ENCODE data around the gene KCNH1.

DNA sequence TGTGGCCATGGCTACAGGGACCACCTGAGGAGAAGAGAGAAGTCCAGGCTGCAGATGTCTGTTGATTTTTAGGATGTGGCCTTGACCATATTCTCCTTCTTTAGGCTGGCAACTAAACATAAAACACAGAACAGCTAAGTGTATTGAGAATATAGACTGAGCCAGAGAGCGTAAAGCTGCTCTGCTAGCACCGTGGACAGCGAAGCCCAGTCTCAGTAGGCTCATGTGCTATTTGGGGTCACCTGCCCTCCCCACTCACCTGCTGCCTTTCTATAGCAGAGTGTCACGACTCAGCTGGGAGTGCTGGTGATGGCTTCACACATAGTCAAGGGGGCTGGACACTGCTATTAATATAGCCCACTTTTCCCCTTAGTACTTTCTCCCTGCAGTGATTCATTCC lies 278.5 kb downstream of the KCNH1 start:
- TF ChIP-seq, protein P1, sequence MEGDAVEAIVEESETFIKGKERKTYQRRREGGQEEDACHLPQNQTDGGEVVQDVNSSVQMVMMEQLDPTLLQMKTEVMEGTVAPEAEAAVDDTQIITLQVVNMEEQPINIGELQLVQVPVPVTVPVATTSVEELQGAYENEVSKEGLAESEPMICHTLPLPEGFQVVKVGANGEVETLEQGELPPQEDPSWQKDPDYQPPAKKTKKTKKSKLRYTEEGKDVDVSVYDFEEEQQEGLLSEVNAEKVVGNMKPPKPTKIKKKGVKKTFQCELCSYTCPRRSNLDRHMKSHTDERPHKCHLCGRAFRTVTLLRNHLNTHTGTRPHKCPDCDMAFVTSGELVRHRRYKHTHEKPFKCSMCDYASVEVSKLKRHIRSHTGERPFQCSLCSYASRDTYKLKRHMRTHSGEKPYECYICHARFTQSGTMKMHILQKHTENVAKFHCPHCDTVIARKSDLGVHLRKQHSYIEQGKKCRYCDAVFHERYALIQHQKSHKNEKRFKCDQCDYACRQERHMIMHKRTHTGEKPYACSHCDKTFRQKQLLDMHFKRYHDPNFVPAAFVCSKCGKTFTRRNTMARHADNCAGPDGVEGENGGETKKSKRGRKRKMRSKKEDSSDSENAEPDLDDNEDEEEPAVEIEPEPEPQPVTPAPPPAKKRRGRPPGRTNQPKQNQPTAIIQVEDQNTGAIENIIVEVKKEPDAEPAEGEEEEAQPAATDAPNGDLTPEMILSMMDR (conservative IDR thresholded peaks at IDR 0.05; ENCODE audit: low read depth, low read length), result no peak
- no peak for TF ChIP-seq EZH2 (IDR thresholded peaks at IDR 0.05; ENCODE audit: borderline replicate concordance, low read depth, low read length, poor library complexity, severe bottlenecking)

All from A673 (cell line).